Superior temporal gyrus (tissue), 1 donor: ENCODE results near the gene KCNMA1.

Experiments
- DNase-seq: peaks from one replicate; pipeline ENCODE4 v3.0.0-alpha.2; 2016; ENCODE audit errors: extremely low spot score

Gene KCNMA1

DNA sequence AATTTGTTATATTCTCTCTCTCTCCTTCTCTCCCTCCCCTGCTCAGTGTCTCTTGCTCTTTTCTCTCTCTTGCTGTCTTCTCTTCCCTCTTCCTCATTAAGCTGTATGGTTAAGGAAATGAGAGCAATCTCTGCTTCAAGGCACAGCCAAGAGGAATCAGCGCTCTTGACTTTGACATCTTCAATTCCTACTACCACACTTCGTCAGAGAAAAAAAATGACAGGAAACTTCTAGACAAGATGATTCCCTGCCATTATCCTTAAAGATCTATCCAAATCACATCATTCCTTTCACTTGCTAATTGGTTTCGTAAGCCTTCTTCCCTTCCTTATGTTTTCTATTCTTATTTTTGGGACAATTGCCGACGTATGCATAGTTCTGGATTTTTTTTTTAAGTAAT is 425.0 kb downstream of the KCNMA1 start:
- no peak for DNase-seq

GRCh38 chr10:77210645-77211044 is 427.0 kb downstream of the KCNMA1 start:
- no peak for DNase-seq

GRCh38 chr10:77208684-77209256 is 428.8 kb downstream of the KCNMA1 start:
- DNase-seq = no peak

GRCh38 chr10:77207828-77208185 is 429.8 kb downstream of the KCNMA1 start:
- DNase-seq = no peak

DNA sequence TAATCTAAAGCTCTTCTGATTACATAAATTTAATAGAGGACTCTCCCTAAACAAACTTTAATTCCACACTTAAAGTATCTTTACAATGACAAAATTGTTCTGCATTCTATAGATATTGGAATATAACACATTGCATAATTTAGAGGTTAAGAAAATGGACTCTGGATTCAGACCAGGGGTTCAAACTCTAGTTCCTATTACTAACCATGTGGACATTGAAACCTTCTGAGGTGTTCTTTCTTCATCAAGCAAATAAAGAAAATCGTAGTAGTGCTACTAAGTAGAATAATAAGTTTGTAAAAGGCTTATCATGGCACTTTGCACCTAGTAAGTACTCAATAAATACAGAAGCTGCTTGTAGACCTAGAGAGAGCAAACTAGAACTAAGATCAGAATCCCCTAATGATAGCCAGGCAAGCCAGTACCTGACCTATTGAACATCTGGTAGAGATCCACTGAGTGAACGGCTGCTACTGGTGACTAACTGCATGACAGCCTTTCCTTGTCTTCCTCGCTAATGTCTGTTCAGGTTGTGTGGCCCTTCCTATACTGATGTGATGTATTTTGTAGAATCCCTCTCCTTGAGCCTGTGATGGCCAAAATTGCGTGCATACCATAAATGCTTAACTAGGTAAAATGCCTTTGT is 430.3 kb downstream of the KCNMA1 start:
- no peak for DNase-seq

GRCh38 chr10:77205135-77205534 is 432.5 kb downstream of the KCNMA1 start:
- DNase-seq = no peak

DNA sequence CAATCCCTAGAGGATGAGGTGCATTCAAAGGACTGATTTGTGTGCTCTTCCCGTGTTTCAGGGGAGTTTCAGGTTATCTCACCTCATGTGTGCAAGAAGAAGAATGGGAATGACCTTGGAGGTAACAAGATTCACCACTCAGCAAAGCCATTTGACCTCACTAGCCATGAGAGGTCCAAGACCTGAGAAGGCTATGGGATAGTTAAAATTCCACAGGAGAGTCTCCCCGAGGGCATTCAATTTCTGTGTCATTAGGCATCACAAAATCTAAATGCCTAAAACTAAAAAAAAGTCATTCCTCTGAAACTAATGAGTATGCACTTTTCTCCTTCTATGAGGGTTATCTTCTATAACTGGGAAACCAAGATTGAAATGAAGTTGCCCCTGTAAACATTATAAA is 433.4 kb downstream of the KCNMA1 start:
- no peak for DNase-seq

- no peak for DNase-seq
These were observed 434.8 kb downstream of the KCNMA1 start for GRCh38 chr10:77202857-77203256.

- no peak for DNase-seq
These were observed 436.2 kb downstream of the KCNMA1 start for GRCh38 chr10:77201135-77202106.

- no peak for DNase-seq
These were observed 440.1 kb downstream of the KCNMA1 start for GRCh38 chr10:77197544-77197943.

DNA sequence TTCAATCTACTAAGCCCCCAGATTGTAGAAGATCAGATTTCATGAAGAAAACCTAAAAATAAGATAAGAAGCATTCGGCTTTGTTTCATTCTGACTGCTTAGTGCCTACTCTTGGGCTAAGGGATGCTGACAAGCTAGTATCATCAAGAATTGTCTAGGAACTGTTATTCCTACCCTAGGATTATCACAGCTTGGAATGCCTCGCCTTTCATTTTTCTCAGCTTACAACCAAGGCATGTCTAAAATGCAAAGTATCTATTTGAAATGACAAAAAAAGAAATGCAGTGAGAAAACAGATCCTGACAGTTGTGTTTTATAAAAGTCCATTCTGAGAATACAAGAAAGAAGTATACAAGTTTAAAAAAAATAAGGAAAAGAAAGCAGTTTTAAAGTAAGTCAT is 441.0 kb downstream of the KCNMA1 start:
- no peak for DNase-seq

DNA sequence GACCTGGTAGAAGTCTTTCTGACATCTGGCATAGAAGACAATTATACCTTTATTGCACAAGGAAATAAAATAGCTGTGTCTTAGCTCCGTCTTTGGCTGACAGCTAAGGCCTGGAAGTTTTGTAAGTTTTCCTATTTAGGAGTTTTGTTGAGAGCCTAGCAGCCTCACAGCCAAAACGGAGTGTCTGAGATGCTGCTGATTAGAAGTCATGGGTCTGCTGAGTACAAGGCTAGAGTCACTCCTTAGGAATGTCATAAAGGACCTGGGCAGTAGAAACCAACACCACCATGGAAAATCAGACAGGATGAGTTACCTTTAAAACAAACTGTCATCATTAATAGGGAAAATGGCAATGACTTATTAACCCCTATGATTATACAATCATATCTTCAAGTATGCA is 442.5 kb downstream of the KCNMA1 start:
- DNase-seq = no peak

GRCh38 chr10:77193001-77193400 is 444.6 kb downstream of the KCNMA1 start:
- DNase-seq = no peak

DNA sequence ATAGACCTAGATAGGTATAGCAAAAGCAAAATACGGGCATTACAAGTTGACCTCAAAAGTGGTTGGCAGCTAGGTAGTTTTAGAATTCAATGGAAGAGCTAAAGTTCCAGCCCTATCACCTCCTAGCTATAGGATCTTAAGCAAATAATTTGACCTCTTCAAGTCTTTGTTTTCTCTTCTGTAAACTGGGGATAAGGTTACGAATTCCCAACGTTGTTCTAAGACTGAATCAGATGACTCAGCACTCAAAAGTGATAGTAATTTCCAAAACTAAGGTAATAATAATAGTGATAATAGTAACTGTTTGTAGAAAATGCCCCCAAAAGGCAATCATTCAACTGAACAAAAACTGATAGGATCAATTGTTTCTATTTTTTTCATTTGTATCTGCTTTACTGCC is 445.2 kb downstream of the KCNMA1 start:
- no peak for DNase-seq

DNA sequence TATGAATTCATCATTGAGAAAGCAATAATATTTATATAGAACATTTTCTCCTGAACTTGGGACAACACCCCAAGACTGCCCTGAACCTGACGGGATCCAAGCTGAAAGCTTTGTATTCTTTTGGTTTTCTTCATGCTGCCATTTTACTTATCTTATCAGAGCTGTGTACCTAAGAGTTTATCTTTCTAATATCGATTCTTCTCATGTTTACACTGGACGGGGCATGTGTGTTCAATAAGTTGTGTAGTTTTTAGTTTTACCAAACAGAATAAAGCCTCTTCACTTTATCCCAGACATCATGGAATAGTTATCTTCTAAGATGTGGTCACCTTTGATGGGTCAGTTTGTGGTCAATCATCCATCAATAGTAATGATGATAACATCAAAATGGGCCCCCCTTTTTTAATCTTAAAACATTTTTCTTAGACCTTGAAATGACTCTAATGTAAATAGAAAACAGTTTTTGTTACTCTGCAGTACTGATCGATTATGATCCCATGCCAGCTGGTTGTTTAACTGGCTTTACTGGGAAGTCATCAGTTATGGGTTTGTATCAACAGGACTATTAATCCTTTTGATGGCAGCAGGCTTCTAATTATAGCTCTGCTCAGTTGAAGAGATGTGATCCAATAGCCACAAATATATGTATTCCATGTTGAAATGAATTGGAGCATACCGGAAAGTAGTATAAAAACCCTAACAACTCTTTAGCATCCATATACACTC is 446.1 kb downstream of the KCNMA1 start:
- no peak for DNase-seq

- no peak for DNase-seq
These were observed 447.3 kb downstream of the KCNMA1 start for GRCh38 chr10:77190291-77190690.

GRCh38 chr10:77189520-77189919 is 448.1 kb downstream of the KCNMA1 start:
- no peak for DNase-seq

GRCh38 chr10:77189075-77189474 is 448.5 kb downstream of the KCNMA1 start:
- DNase-seq = no peak

DNA sequence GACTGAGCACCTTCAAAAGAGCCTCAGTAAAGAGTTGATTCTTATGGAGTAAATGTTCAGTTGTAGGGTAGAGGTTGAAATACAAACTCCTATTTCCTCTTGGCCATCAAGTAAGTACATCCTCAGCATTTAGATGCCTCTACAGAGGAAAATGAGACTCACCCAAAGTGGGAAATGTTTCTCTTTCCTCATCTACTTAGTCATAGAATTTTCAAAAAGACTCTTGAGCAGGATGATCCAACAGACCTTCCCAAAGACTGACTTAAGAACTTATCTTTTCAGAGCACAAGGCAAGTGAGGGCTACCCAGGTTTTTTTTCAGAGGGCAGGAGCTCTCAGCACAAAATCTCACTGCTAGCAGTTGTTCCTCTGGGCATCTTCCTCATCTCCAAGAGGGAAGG is 449.1 kb downstream of the KCNMA1 start:
- DNase-seq = no peak

DNA sequence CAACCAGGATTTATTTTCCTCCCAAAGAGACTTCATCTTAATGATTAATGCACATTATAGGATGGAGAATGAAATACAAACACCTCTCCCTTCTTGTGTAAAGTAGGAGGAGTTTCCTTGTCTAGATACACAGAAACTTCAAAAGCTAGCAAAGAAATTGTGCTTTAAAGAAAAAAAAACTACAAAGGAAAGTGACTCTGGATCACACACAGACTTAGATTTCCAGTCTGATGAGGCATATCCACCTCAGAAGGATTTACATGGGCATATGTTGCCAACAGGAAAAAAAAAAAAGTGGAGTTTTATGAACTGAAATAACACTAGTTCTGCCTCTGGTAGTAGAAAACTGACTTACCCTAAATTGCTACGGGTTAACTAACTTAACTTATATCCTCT is 449.6 kb downstream of the KCNMA1 start:
- no peak for DNase-seq

DNA sequence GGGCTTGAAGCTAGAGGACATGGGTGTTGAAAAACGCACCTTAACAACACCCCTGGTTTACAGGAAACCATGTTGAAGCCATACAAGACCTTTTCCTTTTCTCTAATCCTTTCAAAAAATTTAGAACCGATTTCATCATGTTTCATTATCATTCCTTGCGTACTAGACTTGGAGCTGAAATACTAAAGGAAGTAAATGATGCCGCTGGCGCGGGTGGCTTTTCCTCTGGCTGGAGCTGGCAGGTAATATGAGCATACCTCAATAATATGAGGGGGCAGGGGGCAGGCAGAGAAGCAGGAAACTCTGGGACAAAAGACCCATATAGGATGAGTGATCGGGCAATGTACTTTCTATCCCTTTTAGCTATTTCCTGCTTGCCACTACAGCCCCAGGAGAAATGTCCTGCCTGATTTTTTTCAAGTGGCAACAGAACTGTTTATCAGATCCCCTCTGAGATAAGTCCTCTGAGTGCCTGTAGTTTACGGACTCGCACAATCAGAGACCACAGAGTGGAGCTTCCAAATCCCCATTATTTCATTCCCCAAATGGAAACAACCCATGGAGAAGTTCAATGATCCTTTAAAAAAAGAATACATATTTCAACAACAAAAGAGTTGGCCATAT is 450.1 kb downstream of the KCNMA1 start:
- no peak for DNase-seq

DNA sequence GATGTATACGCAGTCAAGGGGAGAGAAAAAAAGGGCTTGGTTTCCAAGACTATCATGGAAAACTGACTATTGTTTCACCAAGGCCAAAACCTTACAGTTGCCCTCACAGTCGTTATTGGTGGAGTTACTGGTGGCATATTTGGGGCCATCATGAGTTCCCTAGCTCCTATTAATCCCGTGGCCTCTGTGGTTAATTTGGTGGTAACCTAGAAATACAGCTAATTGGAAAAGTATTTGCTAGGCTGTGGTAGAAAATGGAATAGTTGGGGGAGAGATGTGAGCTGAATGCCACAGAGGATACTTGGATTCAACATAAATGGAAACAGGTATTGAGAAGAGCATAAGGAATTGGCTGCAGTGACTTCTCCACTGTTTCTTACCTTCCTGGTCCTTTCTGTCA is 450.7 kb downstream of the KCNMA1 start:
- DNase-seq = no peak
